ENCODE measurements around the gene ARHGEF11. TPM values are rescaled to one million over a fixed set of nuclear protein-coding genes. Genes with fewer than 3 reads are reported as not detected.

Gene ARHGEF11
- total RNA-seq, 1 experiment from 2014 or later = 45.5 TPM

DNA sequence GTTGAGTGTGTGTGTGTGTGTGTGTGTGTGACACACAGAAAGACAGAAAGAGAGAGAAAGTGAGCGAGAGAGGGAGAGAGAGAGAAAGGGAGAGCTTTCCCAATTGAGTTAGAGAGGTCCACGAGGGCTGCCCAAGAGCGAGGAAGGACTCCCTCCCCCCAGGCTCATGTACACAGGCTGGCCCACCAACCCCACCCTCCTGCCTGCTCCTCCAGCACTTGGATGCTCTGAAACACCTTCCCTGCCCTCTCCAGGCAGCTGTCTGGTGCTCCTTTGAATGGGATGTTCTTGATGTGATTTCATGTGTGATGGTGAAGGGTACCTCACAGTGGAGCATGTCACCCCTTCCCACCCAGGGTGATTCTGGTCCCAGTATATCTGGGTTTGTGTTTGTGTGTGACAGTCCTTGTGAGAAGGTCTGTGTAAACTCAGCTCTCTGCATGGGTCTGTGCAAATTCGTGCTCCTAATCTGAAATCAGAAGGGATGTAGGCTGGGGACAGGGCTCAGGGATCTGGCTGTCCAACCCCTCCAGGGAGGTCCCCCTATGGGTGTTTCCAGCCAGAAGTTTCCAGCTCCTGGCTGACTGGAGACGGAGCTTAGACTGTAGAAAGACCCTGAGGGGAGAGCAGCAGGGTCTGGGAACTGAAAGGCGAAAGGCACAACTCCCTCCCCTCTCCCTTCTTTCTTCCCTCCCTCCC lies 158.8 kb downstream of the ARHGEF11 start:
- H3K4me3 Mint-ChIP-seq (ENCODE audit: unreplicated experiment) = no peak overlapping the region
- no peaks in the 10 kb centered on the region for H3K9me3 ChIP-seq
- no peaks in the 10 kb centered on the region for H3K27me3 ChIP-seq (replicated peaks; ENCODE audit: control insufficient read depth, insufficient read depth, low read length)
- no peaks in the 10 kb centered on the region for H3K36me3 ChIP-seq (ENCODE audit: control insufficient read depth, insufficient read depth, low read length)
- H3K4me1 ChIP-seq = no peaks in the 10 kb centered on the region
- no peaks in the 10 kb centered on the region for H3K4me1 Mint-ChIP-seq (ENCODE audit: low read depth, unreplicated experiment)
- TF ChIP-seq, protein P1, sequence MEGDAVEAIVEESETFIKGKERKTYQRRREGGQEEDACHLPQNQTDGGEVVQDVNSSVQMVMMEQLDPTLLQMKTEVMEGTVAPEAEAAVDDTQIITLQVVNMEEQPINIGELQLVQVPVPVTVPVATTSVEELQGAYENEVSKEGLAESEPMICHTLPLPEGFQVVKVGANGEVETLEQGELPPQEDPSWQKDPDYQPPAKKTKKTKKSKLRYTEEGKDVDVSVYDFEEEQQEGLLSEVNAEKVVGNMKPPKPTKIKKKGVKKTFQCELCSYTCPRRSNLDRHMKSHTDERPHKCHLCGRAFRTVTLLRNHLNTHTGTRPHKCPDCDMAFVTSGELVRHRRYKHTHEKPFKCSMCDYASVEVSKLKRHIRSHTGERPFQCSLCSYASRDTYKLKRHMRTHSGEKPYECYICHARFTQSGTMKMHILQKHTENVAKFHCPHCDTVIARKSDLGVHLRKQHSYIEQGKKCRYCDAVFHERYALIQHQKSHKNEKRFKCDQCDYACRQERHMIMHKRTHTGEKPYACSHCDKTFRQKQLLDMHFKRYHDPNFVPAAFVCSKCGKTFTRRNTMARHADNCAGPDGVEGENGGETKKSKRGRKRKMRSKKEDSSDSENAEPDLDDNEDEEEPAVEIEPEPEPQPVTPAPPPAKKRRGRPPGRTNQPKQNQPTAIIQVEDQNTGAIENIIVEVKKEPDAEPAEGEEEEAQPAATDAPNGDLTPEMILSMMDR (IDR thresholded peaks at IDR 0.05; ENCODE audit: insufficient read depth in 1 of 2, low read depth in 1 of 2, low read length in 1 of 2, severe bottlenecking in 1 of 2, unreplicated experiment in 1 of 2) = no peak
- no peak overlapping the region for H3K4me3 ChIP-seq (ENCODE audit: low read depth, low read length)
- intact Hi-C loops (cut with micrococcal nuclease; ENCODE audit: unreplicated experiment) = no loop called here
- CTCF ChIA-PET = interaction anchor here (0.7 to 2.0 kb wide), 4 partner anchors 27 to 197 kb away, joined by 3 to 6 read pairs (median 4); partner anchors contain the start of gene INSRR
- DNase-seq = no peak
- no peaks in the 10 kb centered on the region for H3K9me3 Mint-ChIP-seq (ENCODE audit: unreplicated experiment)
- no peaks in the 10 kb centered on the region for H3K36me3 Mint-ChIP-seq (ENCODE audit: insufficient read depth, unreplicated experiment)
- no TSS peak for BruUV-seq (replicated peaks)
- POLR2A ChIA-PET = interaction anchor here (0.7 kb wide), 1 partner anchor 161 kb away, joined by 3 read pairs; no protein-coding TSS in a partner anchor
- peaks cover 12% of the 10 kb centered on the region for H3K27me3 Mint-ChIP-seq (ENCODE audit: insufficient read depth, unreplicated experiment)
- no peak overlapping the region for H3K27ac Mint-ChIP-seq (ENCODE audit: unreplicated experiment)

DNA sequence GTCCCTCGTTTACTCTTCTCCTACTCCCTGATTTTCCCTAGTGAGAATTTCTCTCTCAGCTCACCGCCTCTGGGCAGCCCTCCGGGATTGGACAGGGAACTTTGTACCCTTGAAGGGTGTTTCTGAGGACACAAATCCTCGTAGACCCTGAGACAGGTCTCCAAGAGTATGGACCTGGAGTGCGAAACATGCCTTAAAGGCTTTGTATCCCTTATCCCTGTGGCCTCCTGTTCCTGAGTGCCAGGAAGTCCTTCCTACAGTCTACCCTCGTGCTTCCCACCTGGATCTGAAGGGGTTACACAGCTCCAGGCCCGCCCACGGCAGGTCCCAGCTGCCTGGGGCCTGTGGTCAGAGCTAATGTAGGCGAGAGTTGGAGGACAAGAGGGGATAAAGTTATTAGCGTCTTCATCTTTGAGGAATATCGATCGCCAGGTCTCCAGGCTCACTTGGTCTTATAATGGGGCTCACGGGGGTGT lies 159.6 kb downstream of the ARHGEF11 start:
- H3K4me3 Mint-ChIP-seq (ENCODE audit: unreplicated experiment) = no peak overlapping the region
- H3K9me3 ChIP-seq = no peaks in the 10 kb centered on the region
- H3K36me3 ChIP-seq (ENCODE audit: control insufficient read depth, insufficient read depth, low read length) = no peaks in the 10 kb centered on the region
- no peak overlapping the region for H3K4me3 ChIP-seq (ENCODE audit: low read depth, low read length)
- intact Hi-C loops (cut with micrococcal nuclease; ENCODE audit: unreplicated experiment) = no loop called here
- no peaks in the 10 kb centered on the region for H3K9me3 Mint-ChIP-seq (ENCODE audit: unreplicated experiment)
- peaks cover 8% of the 10 kb centered on the region for H3K27me3 Mint-ChIP-seq (ENCODE audit: insufficient read depth, unreplicated experiment)
- ChIA-PET CTCF (interaction anchor here (1.2 to 1.7 kb wide), 4 partner anchors 26 to 196 kb away, joined by 3 to 4 read pairs (median 4); partner anchors contain the start of gene INSRR), POLR2A (no interaction called here)
- no peaks in the 10 kb centered on the region for H3K36me3 Mint-ChIP-seq (ENCODE audit: insufficient read depth, unreplicated experiment)
- BruUV-seq (replicated peaks) = no TSS peak
- H3K27me3 ChIP-seq (replicated peaks; ENCODE audit: control insufficient read depth, insufficient read depth, low read length) = no peaks in the 10 kb centered on the region
- no peak for DNase-seq
- no peaks in the 10 kb centered on the region for H3K4me1 Mint-ChIP-seq (ENCODE audit: low read depth, unreplicated experiment)
- H3K27ac Mint-ChIP-seq (ENCODE audit: unreplicated experiment) = no peak overlapping the region
- no peaks in the 10 kb centered on the region for H3K4me1 ChIP-seq
- TF ChIP-seq, protein P1 (IDR thresholded peaks at IDR 0.05; ENCODE audit: insufficient read depth in 1 of 2, low read depth in 1 of 2, low read length in 1 of 2, severe bottlenecking in 1 of 2, unreplicated experiment in 1 of 2) = no peak

DNA sequence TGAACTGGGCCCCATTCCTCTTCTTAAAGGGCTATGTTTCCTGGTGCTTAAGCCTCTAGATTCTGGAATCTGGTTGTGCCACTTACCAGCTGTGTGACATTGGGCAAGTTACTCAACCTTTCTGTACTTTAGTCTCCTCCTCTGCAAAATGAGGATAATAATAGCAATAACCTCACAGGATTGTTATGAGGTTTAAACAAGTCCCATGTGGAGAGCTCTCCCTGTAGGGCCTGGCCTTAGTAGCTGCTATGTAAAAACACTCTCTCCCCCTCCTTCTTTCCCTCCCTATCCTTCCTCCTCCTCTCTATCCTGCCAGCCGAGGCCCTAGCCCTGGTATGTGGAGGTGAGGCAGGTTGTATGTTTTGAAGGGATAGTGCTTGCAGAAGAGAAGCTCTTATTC lies 160.2 kb downstream of the ARHGEF11 start:
- H3K4me1 Mint-ChIP-seq (ENCODE audit: low read depth, unreplicated experiment) = no peaks in the 10 kb centered on the region
- no peaks in the 10 kb centered on the region for H3K4me1 ChIP-seq
- CTCF ChIA-PET = interaction anchor here (1.2 to 1.7 kb wide), 3 partner anchors 43 to 195 kb away, joined by 4 read pairs; no protein-coding TSS in a partner anchor
- H3K9me3 Mint-ChIP-seq (ENCODE audit: unreplicated experiment) = no peaks in the 10 kb centered on the region
- no peaks in the 10 kb centered on the region for H3K36me3 Mint-ChIP-seq (ENCODE audit: insufficient read depth, unreplicated experiment)
- H3K9me3 ChIP-seq = no peaks in the 10 kb centered on the region
- TF ChIP-seq, protein P1 (IDR thresholded peaks at IDR 0.05; ENCODE audit: insufficient read depth in 1 of 2, low read depth in 1 of 2, low read length in 1 of 2, severe bottlenecking in 1 of 2, unreplicated experiment in 1 of 2) = no peak
- H3K36me3 ChIP-seq (ENCODE audit: control insufficient read depth, insufficient read depth, low read length) = no peaks in the 10 kb centered on the region
- no peaks in the 10 kb centered on the region for H3K27me3 ChIP-seq (replicated peaks; ENCODE audit: control insufficient read depth, insufficient read depth, low read length)
- H3K4me3 ChIP-seq (ENCODE audit: low read depth, low read length) = no peak overlapping the region
- H3K27ac Mint-ChIP-seq (ENCODE audit: unreplicated experiment) = no peak overlapping the region
- no peak overlapping the region for H3K4me3 Mint-ChIP-seq (ENCODE audit: unreplicated experiment)
- POLR2A ChIA-PET = no interaction called here
- no TSS peak for BruUV-seq (replicated peaks)
- no peak for DNase-seq
- intact Hi-C loops (cut with micrococcal nuclease; ENCODE audit: unreplicated experiment) = no loop called here
- peaks cover 8% of the 10 kb centered on the region for H3K27me3 Mint-ChIP-seq (ENCODE audit: insufficient read depth, unreplicated experiment)

Small RNA genes lying within 50 kb of the gene (microRNA-seq; reads per million reads assigned to microRNA genes)
- gene MIR765 = 1.5 reads per million

Other genes with a start within 250 kb of the ARHGEF11 start
- gene SH2D2A, start 228.9 kb downstream of the ARHGEF11 start, total RNA-seq (2022) = 5.5 and 6.5 TPM in 2 replicates
- not detected in 2 replicates for gene INSRR, start 186.6 kb downstream of the ARHGEF11 start, total RNA-seq (2022)
- gene NTRK1, start 184.9 kb downstream of the ARHGEF11 start, total RNA-seq (2022) = not detected in 2 replicates
- gene PEAR1, start 152.0 kb downstream of the ARHGEF11 start, total RNA-seq (2022) = 0.18 and 0.39 TPM in 2 replicates
- gene LRRC71, start 125.1 kb downstream of the ARHGEF11 start, total RNA-seq (2022) = not detected in 2 replicates
- not detected in 2 replicates for gene ETV3L, start 54.1 kb upstream of the ARHGEF11 start, total RNA-seq (2022)
- gene ETV3, start 92.7 kb upstream of the ARHGEF11 start, total RNA-seq (2022) = 25.8 and 27.5 TPM in 2 replicates

Measured in Caco-2 (cell line).